Activated gamma-delta T cell treated with anti-CD3 and anti-CD28 coated beads, Interleukin-2, amount 50 U/mL, for 16 hours (primary cell): ENCODE results near the gene LSM2.

Experiments used
- DNase-seq: peaks from one replicate; pipeline ENCODE4 v3.0.0-alpha.2; 2020; ENCODE audit warnings: low read depth

The LSM2 gene

GRCh38 chr6:31750411-31751022, 56.2 kb downstream of the LSM2 start:
- DNase-seq = no peak

GRCh38 chr6:31749301-31750036, 57.3 kb downstream of the LSM2 start:
- DNase-seq = no peak
